OCI-LY3 (cell line): Measurements from ENCODE around the gene CORO6.

Experiments
- CTCF ChIP-seq: fragments of 200-600, 300-600 bp; sonication (generic); IDR thresholded peaks from 2 replicates; pipeline ENCODE4 v1.5.1; 2014; ENCODE audit warnings: antibody characterized with exemption, low read length, low read depth
- EZH2phosphoT487 ChIP-seq: fragments of 200-600 bp; shearing (Covaris generic); IDR thresholded peaks from 2 replicates; pipeline ENCODE4 v1.6.1; 2018; ENCODE audit warnings: antibody characterized with exemption, mixed run types, low read depth

GRCh38 chr17:29653995-29654714, 31.4 kb upstream of the CORO6 start:
- no peak for TF ChIP-seq CTCF
- TF ChIP-seq EZH2phosphoT487, result no peak
